C4-2B (cell line): ENCODE results near the gene AKAP11.

Experiments
- H3K27ac ChIP-seq: fragments of 450-650 bp; 2 replicates; pipeline ENCODE4 v1.5.1; 2017
- ZFX ChIP-seq: fragments of 450-650 bp; IDR thresholded peaks from 2 replicates; pipeline ENCODE4 v1.6.1; 2017
- TF ChIP-seq, protein P1 (sequence below): fragments of 450-650 bp; conservative IDR thresholded peaks from 2 replicates; pipeline ENCODE4 v1.5.1; 2017; ENCODE audit warnings: mild to moderate bottlenecking

Gene AKAP11

GRCh38 chr13:42276683-42277082, 4.7 kb downstream of the AKAP11 start:
- no peak for TF ChIP-seq ZFX
- TF ChIP-seq, protein P1, sequence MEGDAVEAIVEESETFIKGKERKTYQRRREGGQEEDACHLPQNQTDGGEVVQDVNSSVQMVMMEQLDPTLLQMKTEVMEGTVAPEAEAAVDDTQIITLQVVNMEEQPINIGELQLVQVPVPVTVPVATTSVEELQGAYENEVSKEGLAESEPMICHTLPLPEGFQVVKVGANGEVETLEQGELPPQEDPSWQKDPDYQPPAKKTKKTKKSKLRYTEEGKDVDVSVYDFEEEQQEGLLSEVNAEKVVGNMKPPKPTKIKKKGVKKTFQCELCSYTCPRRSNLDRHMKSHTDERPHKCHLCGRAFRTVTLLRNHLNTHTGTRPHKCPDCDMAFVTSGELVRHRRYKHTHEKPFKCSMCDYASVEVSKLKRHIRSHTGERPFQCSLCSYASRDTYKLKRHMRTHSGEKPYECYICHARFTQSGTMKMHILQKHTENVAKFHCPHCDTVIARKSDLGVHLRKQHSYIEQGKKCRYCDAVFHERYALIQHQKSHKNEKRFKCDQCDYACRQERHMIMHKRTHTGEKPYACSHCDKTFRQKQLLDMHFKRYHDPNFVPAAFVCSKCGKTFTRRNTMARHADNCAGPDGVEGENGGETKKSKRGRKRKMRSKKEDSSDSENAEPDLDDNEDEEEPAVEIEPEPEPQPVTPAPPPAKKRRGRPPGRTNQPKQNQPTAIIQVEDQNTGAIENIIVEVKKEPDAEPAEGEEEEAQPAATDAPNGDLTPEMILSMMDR: no peak
- H3K27ac ChIP-seq: no peak overlapping the region

DNA sequence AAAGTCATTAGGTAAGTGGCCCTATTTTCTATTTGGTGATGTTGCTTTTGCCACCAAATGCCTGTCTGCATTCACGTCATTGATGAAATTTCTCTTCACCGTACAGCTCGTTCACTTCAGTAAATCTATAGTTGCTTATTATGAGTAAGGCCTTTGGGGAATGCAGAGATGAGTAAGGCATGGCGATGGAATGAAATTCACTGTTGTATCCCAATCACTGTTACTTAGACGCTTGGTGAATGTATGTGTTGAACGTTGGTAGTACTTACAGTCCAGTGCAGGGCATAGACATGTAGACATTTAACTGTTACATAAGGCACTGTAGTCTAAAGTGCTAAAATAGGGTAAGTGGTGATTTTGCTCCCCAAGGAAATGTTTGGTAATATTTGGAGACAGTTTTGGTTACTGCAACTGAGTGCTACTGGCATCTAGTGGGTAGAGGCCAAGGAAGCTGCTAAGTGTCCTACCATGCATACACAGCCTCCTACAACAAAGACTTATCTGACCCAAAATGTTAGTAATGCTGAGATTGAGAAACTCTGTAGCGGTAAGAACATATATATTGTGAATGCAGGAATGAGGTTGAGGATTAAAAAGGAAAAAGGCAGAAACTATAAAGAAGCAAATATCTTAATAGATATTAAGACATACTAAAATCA, 5.8 kb downstream of the AKAP11 start:
- TF ChIP-seq, protein P1: no peak
- no peak for TF ChIP-seq ZFX

DNA sequence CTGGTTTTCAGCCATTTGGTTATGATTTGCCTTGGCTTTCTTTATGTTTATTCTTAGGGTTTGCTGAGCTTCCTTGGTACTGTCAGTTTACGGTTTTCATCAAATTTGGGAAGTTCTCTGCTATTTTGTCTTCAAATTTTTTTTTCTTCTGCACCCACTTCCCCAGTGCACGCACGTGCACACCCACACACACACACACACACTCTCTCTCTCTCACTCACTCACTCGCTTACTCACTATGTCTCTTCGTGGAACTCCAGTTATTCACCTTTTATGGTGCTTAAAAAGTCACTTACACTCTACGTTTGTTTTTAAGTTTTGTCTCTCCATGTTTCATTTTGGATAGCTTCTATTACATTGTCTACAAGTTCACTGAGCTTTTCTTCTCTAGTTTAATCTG, 7.1 kb downstream of the AKAP11 start:
- TF ChIP-seq, protein P1: no peak
- TF ChIP-seq ZFX: no peak

More for the DNA sequence above, 5.8 kb downstream of the AKAP11 start:
- H3K27ac ChIP-seq: no peak overlapping the region

DNA sequence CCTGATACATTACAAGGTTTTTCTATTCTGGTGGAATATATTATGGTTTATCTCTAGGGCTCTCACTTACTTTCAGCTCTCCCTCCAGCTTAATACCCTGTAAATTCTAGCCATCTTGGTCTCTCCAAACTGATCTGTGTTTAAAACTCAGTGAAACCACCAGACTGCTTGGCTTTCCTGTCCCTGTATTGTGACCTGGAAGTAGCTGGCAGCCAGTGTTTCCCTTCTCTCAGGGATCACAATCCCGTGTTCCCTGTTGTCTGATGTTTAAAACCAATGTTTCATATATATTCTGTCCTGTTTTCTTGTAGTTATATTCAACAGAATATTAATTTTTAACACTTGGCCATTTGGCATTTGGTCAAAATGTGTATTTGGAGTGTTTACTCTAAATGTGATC, 8.0 kb downstream of the AKAP11 start:
- TF ChIP-seq, protein P1: no peak
- H3K27ac ChIP-seq: no peak overlapping the region

More for the DNA sequence above, 7.1 kb downstream of the AKAP11 start:
- no peak overlapping the region for H3K27ac ChIP-seq

- TF ChIP-seq, protein P1: no peak
- no peak for TF ChIP-seq ZFX
- no peak overlapping the region for H3K27ac ChIP-seq
Measured at GRCh38 chr13:42280537-42280936, 8.6 kb downstream of the AKAP11 start.

- peak overlapping the region; percentile 21; the same call in 1 of the 2 replicates for H3K27ac ChIP-seq
- TF ChIP-seq ZFX: no peak
- TF ChIP-seq, protein P1: no peak
Measured at GRCh38 chr13:42283574-42283973, 11.6 kb downstream of the AKAP11 start.

- peak overlapping the region; percentile 21; the same call in 1 of the 2 replicates for H3K27ac ChIP-seq
- TF ChIP-seq ZFX: no peak
- TF ChIP-seq, protein P1: no peak; the same call in 1 of the 2 replicates
Measured at GRCh38 chr13:42284068-42284467, 12.1 kb downstream of the AKAP11 start.
